HepG2 (cell line): ENCODE results near the gene PSMD3.

Experiments used
- CEBPB ChIP-seq: IDR thresholded peaks from 2 replicates; pipeline ENCODE4 v1.6.1; 2011; ENCODE audit warnings: low read depth, low read length, improper control_type of control experiment, borderline replicate concordance
- FOXK1 ChIP-seq: sonication (generic); formaldehyde crosslinking; IDR thresholded peaks from 2 replicates; pipeline ENCODE4 v1.4.0; 2020; ENCODE audit warnings: low read depth, missing genetic modification reagents, borderline replicate concordance
- HOXD1 ChIP-seq: sonication (generic); formaldehyde crosslinking; IDR thresholded peaks from 2 replicates; pipeline ENCODE4 v1.5.0; 2020; ENCODE audit warnings: missing genetic modification reagents
- MAX ChIP-seq: IDR thresholded peaks from 2 replicates; pipeline ENCODE4 v1.6.1; 2012; ENCODE audit warnings: inconsistent platforms
- POLR2A ChIP-seq, 2 experiments: IDR thresholded peaks; 2 replicates each; pipeline ENCODE4 v1.6.1; 2011; ENCODE audit warnings: low read depth in 2 of 2, low read length in 2 of 2, mild to moderate bottlenecking in 1 of 2, moderate library complexity in 1 of 2; ENCODE audit not compliant: insufficient read depth in 1 of 2
- TGIF2 ChIP-seq: IDR thresholded peaks from 2 replicates; pipeline ENCODE4 v1.6.1; 2016; ENCODE audit warnings: control low read depth, missing compliant biosample characterization
- YY1 ChIP-seq: IDR thresholded peaks from 2 replicates; pipeline ENCODE4 v1.6.1; 2011; ENCODE audit warnings: low read length, low read depth, moderate library complexity, mild to moderate bottlenecking; ENCODE audit not compliant: insufficient read depth, insufficient replicate concordance
- ZKSCAN8 ChIP-seq: IDR thresholded peaks from 2 replicates; pipeline ENCODE4 v1.6.1; 2016; ENCODE audit warnings: borderline replicate concordance, missing genetic modification reagents, missing compliant biosample characterization
- ZNF354B ChIP-seq: sonication (generic); formaldehyde crosslinking; IDR thresholded peaks from 2 replicates; pipeline ENCODE4 v1.8.0; 2022; ENCODE audit warnings: mild to moderate bottlenecking, missing genetic modification reagents
- ZNF414 ChIP-seq: sonication (generic); formaldehyde crosslinking; IDR thresholded peaks from 2 replicates; pipeline ENCODE4 v1.5.0; 2020; ENCODE audit warnings: missing genetic modification reagents
- TF ChIP-seq, protein P1 (sequence below): sonication (generic); formaldehyde crosslinking; IDR thresholded peaks from 2 replicates; pipeline ENCODE4 v1.5.0; 2020; ENCODE audit warnings: mild to moderate bottlenecking, missing genetic modification reagents, moderate library complexity
- TF ChIP-seq, protein P2 (sequence below): sonication (generic); formaldehyde crosslinking; IDR thresholded peaks from 2 replicates; pipeline ENCODE4 v1.4.0; 2020; ENCODE audit warnings: missing genetic modification reagents
- TF ChIP-seq, protein P3 (sequence below): IDR thresholded peaks from 2 replicates; pipeline ENCODE4 v1.6.1; 2016; ENCODE audit warnings: low read depth, control low read depth

- TF ChIP-seq YY1, result no peak
- TF ChIP-seq, protein P1, sequence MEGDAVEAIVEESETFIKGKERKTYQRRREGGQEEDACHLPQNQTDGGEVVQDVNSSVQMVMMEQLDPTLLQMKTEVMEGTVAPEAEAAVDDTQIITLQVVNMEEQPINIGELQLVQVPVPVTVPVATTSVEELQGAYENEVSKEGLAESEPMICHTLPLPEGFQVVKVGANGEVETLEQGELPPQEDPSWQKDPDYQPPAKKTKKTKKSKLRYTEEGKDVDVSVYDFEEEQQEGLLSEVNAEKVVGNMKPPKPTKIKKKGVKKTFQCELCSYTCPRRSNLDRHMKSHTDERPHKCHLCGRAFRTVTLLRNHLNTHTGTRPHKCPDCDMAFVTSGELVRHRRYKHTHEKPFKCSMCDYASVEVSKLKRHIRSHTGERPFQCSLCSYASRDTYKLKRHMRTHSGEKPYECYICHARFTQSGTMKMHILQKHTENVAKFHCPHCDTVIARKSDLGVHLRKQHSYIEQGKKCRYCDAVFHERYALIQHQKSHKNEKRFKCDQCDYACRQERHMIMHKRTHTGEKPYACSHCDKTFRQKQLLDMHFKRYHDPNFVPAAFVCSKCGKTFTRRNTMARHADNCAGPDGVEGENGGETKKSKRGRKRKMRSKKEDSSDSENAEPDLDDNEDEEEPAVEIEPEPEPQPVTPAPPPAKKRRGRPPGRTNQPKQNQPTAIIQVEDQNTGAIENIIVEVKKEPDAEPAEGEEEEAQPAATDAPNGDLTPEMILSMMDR (CRISPR knock-in tag), result no peak
- TF ChIP-seq ZNF354B (CRISPR knock-in tag), result no peak
- TF ChIP-seq POLR2A (IDR thresholded peaks at IDR 0.05; ENCODE audit: insufficient read depth in 1 of 2, low read depth in 2 of 2, low read length in 2 of 2), result no peak
- no peak for TF ChIP-seq TGIF2 (CRISPR knock-in tag)
- TF ChIP-seq CEBPB, result no peak
- TF ChIP-seq, protein P2, sequence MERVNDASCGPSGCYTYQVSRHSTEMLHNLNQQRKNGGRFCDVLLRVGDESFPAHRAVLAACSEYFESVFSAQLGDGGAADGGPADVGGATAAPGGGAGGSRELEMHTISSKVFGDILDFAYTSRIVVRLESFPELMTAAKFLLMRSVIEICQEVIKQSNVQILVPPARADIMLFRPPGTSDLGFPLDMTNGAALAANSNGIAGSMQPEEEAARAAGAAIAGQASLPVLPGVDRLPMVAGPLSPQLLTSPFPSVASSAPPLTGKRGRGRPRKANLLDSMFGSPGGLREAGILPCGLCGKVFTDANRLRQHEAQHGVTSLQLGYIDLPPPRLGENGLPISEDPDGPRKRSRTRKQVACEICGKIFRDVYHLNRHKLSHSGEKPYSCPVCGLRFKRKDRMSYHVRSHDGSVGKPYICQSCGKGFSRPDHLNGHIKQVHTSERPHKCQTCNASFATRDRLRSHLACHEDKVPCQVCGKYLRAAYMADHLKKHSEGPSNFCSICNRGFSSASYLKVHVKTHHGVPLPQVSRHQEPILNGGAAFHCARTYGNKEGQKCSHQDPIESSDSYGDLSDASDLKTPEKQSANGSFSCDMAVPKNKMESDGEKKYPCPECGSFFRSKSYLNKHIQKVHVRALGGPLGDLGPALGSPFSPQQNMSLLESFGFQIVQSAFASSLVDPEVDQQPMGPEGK (CRISPR knock-in tag), result no peak
- no peak for TF ChIP-seq MAX
- no peak for TF ChIP-seq ZKSCAN8 (CRISPR knock-in tag)
- no peak for TF ChIP-seq ZNF414
- no peak for TF ChIP-seq FOXK1 (CRISPR knock-in tag)
- TF ChIP-seq HOXD1 (CRISPR knock-in tag), result no peak
- TF ChIP-seq, protein P3, sequence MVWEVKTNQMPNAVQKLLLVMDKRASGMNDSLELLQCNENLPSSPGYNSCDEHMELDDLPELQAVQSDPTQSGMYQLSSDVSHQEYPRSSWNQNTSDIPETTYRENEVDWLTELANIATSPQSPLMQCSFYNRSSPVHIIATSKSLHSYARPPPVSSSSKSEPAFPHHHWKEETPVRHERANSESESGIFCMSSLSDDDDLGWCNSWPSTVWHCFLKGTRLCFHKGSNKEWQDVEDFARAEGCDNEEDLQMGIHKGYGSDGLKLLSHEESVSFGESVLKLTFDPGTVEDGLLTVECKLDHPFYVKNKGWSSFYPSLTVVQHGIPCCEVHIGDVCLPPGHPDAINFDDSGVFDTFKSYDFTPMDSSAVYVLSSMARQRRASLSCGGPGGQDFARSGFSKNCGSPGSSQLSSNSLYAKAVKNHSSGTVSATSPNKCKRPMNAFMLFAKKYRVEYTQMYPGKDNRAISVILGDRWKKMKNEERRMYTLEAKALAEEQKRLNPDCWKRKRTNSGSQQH (CRISPR knock-in tag), result no peak
These were observed 10.4 kb upstream of the PSMD3 start for GRCh38 chr17:39970157-39970692.
